Caco-2 (cell line): Measurements from ENCODE around the gene NHSL2. TPM values are rescaled to one million over a fixed set of nuclear protein-coding genes. Genes with fewer than 3 reads are reported as not detected.

Experiments used
- BruUV-seq: library from RNA; stranded (reverse); fragments of 400-500 nt; replicated peaks from 2 replicates; lab custom pipeline; 2021; lab: Mats Ljungman, UMichigan
- CTCF ChIA-PET: fragments of 300-600 bp; sonication (Branson Sonifier 250); formaldehyde crosslinking; loops from one replicate; lab custom pipeline; 2022; ENCODE audit warnings: antibody characterized with exemption; lab: Charles Lee
- POLR2A ChIA-PET: fragments of 300-600 bp; sonication (Branson Sonifier 250); formaldehyde crosslinking; loops from one replicate; lab custom pipeline; 2022; ENCODE audit warnings: antibody characterized with exemption; lab: Charles Lee
- DNase-seq, 2 experiments: peaks; one replicate each; pipeline versions ENCODE4 v3.0.0 to v3.0.0-alpha.2; 2020 to 2022
- H3K27me3 ChIP-seq: replicated peaks from 2 replicates; pipeline ENCODE4 v1.6.0; 2011; ENCODE audit warnings: low read length; ENCODE audit not compliant: control insufficient read depth, insufficient read depth
- H3K36me3 ChIP-seq: 2 replicates; pipeline ENCODE4 v1.5.1; 2011; ENCODE audit warnings: low read length; ENCODE audit not compliant: control insufficient read depth, insufficient read depth
- H3K4me1 ChIP-seq: fragments of 250-450 bp; sonication (Bioruptor Pico); 2 replicates; pipeline ENCODE4 v1.5.1; 2020; ENCODE audit warnings: mild to moderate bottlenecking
- H3K4me3 ChIP-seq: 2 replicates; pipeline ENCODE4 v1.5.1; 2011; ENCODE audit warnings: low read depth, mild to moderate bottlenecking, control low read depth, low read length
- H3K9me3 ChIP-seq: fragments of 250-450 bp; sonication (Bioruptor Pico); 2 replicates; pipeline ENCODE4 v1.5.1; 2020; ENCODE audit warnings: mild to moderate bottlenecking, moderate library complexity
- H3K27ac Mint-ChIP-seq: one replicate; pipeline ENCODE4 v1.8.0; 2022; ENCODE audit warnings: mixed read lengths; ENCODE audit not compliant: unreplicated experiment
- H3K27me3 Mint-ChIP-seq: one replicate; pipeline ENCODE4 v1.8.0; 2022; ENCODE audit warnings: mixed read lengths; ENCODE audit not compliant: insufficient read depth, unreplicated experiment
- H3K36me3 Mint-ChIP-seq: one replicate; pipeline ENCODE4 v1.8.0; 2022; ENCODE audit warnings: mild to moderate bottlenecking, mixed read lengths; ENCODE audit not compliant: insufficient read depth, unreplicated experiment
- H3K4me1 Mint-ChIP-seq: one replicate; pipeline ENCODE4 v1.8.0; 2022; ENCODE audit warnings: low read depth, mixed read lengths; ENCODE audit not compliant: unreplicated experiment
- H3K4me3 Mint-ChIP-seq: one replicate; pipeline ENCODE4 v1.8.0; 2022; ENCODE audit warnings: mild to moderate bottlenecking, moderate library complexity, mixed read lengths; ENCODE audit not compliant: unreplicated experiment
- H3K9me3 Mint-ChIP-seq: one replicate; pipeline ENCODE4 v1.8.0; 2022; ENCODE audit warnings: mixed read lengths; ENCODE audit not compliant: unreplicated experiment
- CTCF ChIP-seq, 2 experiments: fragments of 200-600 bp in 1 of 2; IDR thresholded peaks; 1 replicate in 1 of 2; 2 replicates in 1 of 2; pipeline versions ENCODE4 v1.5.1 to v1.8.0; 2011 to 2022; ENCODE audit warnings: antibody characterized with exemption in 1 of 2, control low read depth in 1 of 2, inconsistent platforms in 1 of 2, low read depth in 1 of 2, low read length in 1 of 2, mild to moderate bottlenecking in 1 of 2, moderate library complexity in 1 of 2; ENCODE audit not compliant: insufficient read depth in 1 of 2, severe bottlenecking in 1 of 2, unreplicated experiment in 1 of 2
- intact Hi-C: fragments of 100-400 bp; cut with micrococcal nuclease; formaldehyde crosslinking; loops from one replicate; pipeline ENCODE4 v1.10.0; 2022; ENCODE audit not compliant: unreplicated experiment
- total RNA-seq: library from RNA; stranded (reverse); gene quantifications from 2 replicates; pipeline ENCODE4 v1.2.3, GENCODE V29; 2022

The NHSL2 gene
- total RNA-seq, 1 experiment from 2014 or later = 0.18 TPM

GRCh38 chrX:72143609-72143907 is 232.9 kb downstream of the NHSL2 start:
- no peaks in the 10 kb centered on the region for H3K4me1 Mint-ChIP-seq
- intact Hi-C loops = no loop called here
- no peak overlapping the region for H3K4me3 Mint-ChIP-seq
- Histone ChIP-seq H3K27me3 (no peaks in the 10 kb centered on the region), H3K36me3 (no peaks in the 10 kb centered on the region), H3K4me3 (no peak overlapping the region), H3K4me1 (no peaks in the 10 kb centered on the region), H3K9me3 (no peaks in the 10 kb centered on the region)
- ChIA-PET CTCF (no interaction called here), POLR2A (no interaction called here)
- H3K36me3 Mint-ChIP-seq = no peaks in the 10 kb centered on the region
- no peak for TF ChIP-seq CTCF (IDR thresholded peaks at IDR 0.05; ENCODE audit: insufficient read depth in 1 of 2, low read depth in 1 of 2, low read length in 1 of 2, severe bottlenecking in 1 of 2, unreplicated experiment in 1 of 2)
- no peak overlapping the region for H3K27ac Mint-ChIP-seq
- no peaks in the 10 kb centered on the region for H3K9me3 Mint-ChIP-seq
- BruUV-seq = no TSS peak
- H3K27me3 Mint-ChIP-seq = no peaks in the 10 kb centered on the region
- no peak for DNase-seq

GRCh38 chrX:72145181-72145580 is 234.5 kb downstream of the NHSL2 start:
- intact Hi-C loops = no loop called here
- ChIA-PET CTCF (no interaction called here), POLR2A (no interaction called here)
- Histone ChIP-seq H3K4me1 (no peaks in the 10 kb centered on the region), H3K27me3 (no peaks in the 10 kb centered on the region), H3K4me3 (no peak overlapping the region), H3K9me3 (no peaks in the 10 kb centered on the region), H3K36me3 (no peaks in the 10 kb centered on the region)
- H3K27ac Mint-ChIP-seq = no peak overlapping the region
- H3K4me3 Mint-ChIP-seq = no peak overlapping the region
- no peaks in the 10 kb centered on the region for H3K9me3 Mint-ChIP-seq
- H3K36me3 Mint-ChIP-seq = no peaks in the 10 kb centered on the region
- H3K27me3 Mint-ChIP-seq = no peaks in the 10 kb centered on the region
- no peaks in the 10 kb centered on the region for H3K4me1 Mint-ChIP-seq
- TF ChIP-seq CTCF (IDR thresholded peaks at IDR 0.05; ENCODE audit: insufficient read depth in 1 of 2, low read depth in 1 of 2, low read length in 1 of 2, severe bottlenecking in 1 of 2, unreplicated experiment in 1 of 2) = no peak
- no TSS peak for BruUV-seq
- no peak for DNase-seq

GRCh38 chrX:72146527-72146926 is 235.9 kb downstream of the NHSL2 start:
- TF ChIP-seq CTCF (IDR thresholded peaks at IDR 0.05; ENCODE audit: insufficient read depth in 1 of 2, low read depth in 1 of 2, low read length in 1 of 2, severe bottlenecking in 1 of 2, unreplicated experiment in 1 of 2) = no peak
- Mint-ChIP-seq H3K4me3 (no peak overlapping the region), H3K4me1 (no peaks in the 10 kb centered on the region), H3K27ac (no peak overlapping the region), H3K36me3 (no peaks in the 10 kb centered on the region), H3K9me3 (no peaks in the 10 kb centered on the region), H3K27me3 (peaks cover 2% of the 10 kb centered on the region)
- Histone ChIP-seq H3K36me3 (no peaks in the 10 kb centered on the region), H3K4me1 (no peaks in the 10 kb centered on the region), H3K27me3 (no peaks in the 10 kb centered on the region), H3K9me3 (no peaks in the 10 kb centered on the region), H3K4me3 (no peak overlapping the region)
- ChIA-PET CTCF (no interaction called here), POLR2A (no interaction called here)
- DNase-seq = no peak
- BruUV-seq = no TSS peak
- intact Hi-C loops = no loop called here
